Uterus (tissue), 4 donors: ENCODE data around the gene BOLA3. TPM values are rescaled to one million over a fixed set of nuclear protein-coding genes. Genes with fewer than 3 reads are reported as not detected.
"Not testable (repeated sequence)": the region's sequence is repeated elsewhere in the genome, so short reads cannot be mapped to it uniquely, and the experiment has no call there.

Experiments
- DNase-seq, 2 donors: peaks; one replicate each; pipeline ENCODE4 v3.0.0-alpha.2; 2019 to 2020
- H3K27ac ChIP-seq, 2 donors: fragments of 200-600 bp; sonication (generic); 1 replicate in 1 of 2; 2 replicates in 1 of 2; pipeline ENCODE4 v1.5.1; 2016 to 2018
- H3K27me3 ChIP-seq, 2 donors: fragments of 200-600 bp; sonication (generic); one replicate each; pipeline ENCODE4 v1.5.1; 2018 to 2019; ENCODE audit warnings: control low read depth in 1 of 2
- H3K36me3 ChIP-seq, 2 donors: fragments of 200-600 bp; sonication (generic); one replicate each; pipeline ENCODE4 v1.5.1; 2019; ENCODE audit warnings: control low read depth in 1 of 2
- H3K4me1 ChIP-seq, 2 donors: fragments of 200-600 bp; sonication (generic); one replicate each; pipeline ENCODE4 v1.5.1; 2018 to 2019; ENCODE audit warnings: control low read depth in 1 of 2
- H3K4me3 ChIP-seq, 2 donors: fragments of 200-600 bp; sonication (generic); 1 replicate in 1 of 2; 2 replicates in 1 of 2; pipeline ENCODE4 v1.5.1; 2018 to 2019; ENCODE audit warnings: mild to moderate bottlenecking in 1 of 2
- H3K9me3 ChIP-seq, 2 donors: fragments of 200-600 bp; sonication (generic); one replicate each; pipeline ENCODE4 v1.5.1; 2019; ENCODE audit warnings: control low read depth in 1 of 2
- CTCF ChIP-seq, 4 experiments: fragments of 200-600 bp in 2 of 4; fragments of 450-650 bp in 2 of 4; sonication (generic) in 2 of 4; IDR thresholded peaks; one replicate each; pipeline ENCODE4 v1.5.1; 2016 to 2019; ENCODE audit warnings: antibody characterized with exemption in 4 of 4, mild to moderate bottlenecking in 2 of 4, moderate library complexity in 1 of 4
- POLR2A ChIP-seq, 2 donors: fragments of 450-650 bp; IDR thresholded peaks; one replicate each; pipeline ENCODE4 v1.6.1; 2016; ENCODE audit warnings: antibody characterized with exemption in 2 of 2, mild to moderate bottlenecking in 1 of 2, moderate library complexity in 1 of 2
- intact Hi-C: fragments of 100-400 bp; cut with DNase I; formaldehyde crosslinking; loops from one replicate; pipeline ENCODE4 v1.15.1; 2023; ENCODE audit warnings: low total_unique reads
- total RNA-seq, 4 donors: library from RNA; depleted of rRNA in 3 of 4; stranded (reverse); fragments of >200 nt in 3 of 4; gene quantifications; one replicate each; pipeline versions ENCODE4 v1.1.0 to v1.2.4, GENCODE V29; 2014 to 2023
- donor health status: DM: yes; HTN: yes; CAD: no.

The BOLA3 gene
- total RNA-seq, 4 donors from 2014 or later = 9.1 to 54.4 (median 16.1) TPM

DNA sequence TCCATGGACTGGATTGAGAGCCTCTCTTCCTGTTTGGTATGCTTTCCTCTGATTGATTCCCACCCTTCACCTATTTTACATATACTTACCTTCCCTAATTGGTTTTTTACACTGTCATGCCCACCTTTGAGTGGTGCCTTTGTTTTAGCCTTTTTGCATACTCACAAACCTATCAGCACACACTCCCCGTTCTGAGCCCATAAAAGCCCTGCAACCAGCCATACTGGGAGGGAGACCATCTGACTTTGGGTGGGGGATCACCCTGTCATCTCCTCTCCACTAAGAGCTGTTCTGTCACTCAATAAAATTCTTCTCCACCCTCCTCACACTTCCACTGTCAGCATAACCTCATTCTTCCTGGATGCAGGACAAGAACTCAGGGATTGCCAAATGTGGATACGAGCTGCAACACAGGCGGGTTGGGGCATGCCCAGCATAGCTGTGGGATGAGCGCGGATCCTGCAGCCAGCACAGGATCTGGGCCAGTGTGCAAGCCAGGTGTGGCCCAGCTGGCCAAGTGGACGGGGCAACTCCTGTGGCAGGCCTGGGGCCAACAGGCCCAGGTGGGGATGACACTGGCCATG lies 40.4 kb upstream of the BOLA3 start:
- H3K27me3 ChIP-seq = no peaks in the 10 kb centered on the region
- no peaks in the 10 kb centered on the region for H3K4me1 ChIP-seq
- H3K4me3 ChIP-seq = no peak overlapping the region
- intact Hi-C loops = no loop called here
- no peaks in the 10 kb centered on the region for H3K36me3 ChIP-seq
- H3K9me3 ChIP-seq = no peaks in the 10 kb centered on the region
- DNase-seq = no peak
- no peak overlapping the region for H3K27ac ChIP-seq
- TF ChIP-seq POLR2A (IDR thresholded peaks at IDR 0.05) (no peak), CTCF (IDR thresholded peaks at IDR 0.05) (no peak)

- intact Hi-C loops, H3K36me3 ChIP-seq, H3K4me3 ChIP-seq, H3K9me3 ChIP-seq, H3K4me1 ChIP-seq, DNase-seq, H3K27ac ChIP-seq, H3K27me3 ChIP-seq: not testable (repeated sequence)
These were observed 39.0 kb upstream of the BOLA3 start for GRCh38 chr2:74186706-74187105.

DNA sequence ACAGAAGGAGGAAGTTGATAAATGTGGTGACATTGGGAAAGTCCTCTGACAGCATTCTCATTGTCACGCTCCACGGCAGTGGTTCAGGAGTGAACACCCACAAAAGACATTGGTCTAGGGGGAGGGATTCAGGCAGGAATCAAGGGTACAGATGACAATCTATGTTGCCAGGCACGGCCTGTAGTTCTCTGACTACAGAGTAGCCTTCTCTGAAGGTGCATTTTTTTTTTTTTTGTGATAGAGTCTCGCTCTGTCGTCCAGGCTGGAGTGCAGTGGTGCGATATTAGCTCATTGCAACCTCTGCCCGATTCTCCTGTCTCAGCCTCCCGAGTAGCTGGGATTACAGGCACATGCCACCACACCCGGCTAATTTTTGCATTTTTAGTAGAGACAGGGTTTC lies 38.3 kb upstream of the BOLA3 start:
- no peak for TF ChIP-seq POLR2A (IDR thresholded peaks at IDR 0.05)
- TF ChIP-seq CTCF (IDR thresholded peaks at IDR 0.05) = no peak
- DNase-seq = no peak
- intact Hi-C loops = no loop called here
- Histone ChIP-seq H3K9me3 (no peaks in the 10 kb centered on the region), H3K27me3 (no peaks in the 10 kb centered on the region), H3K4me3 (no peak overlapping the region), H3K4me1 (no peaks in the 10 kb centered on the region), H3K36me3 (no peaks in the 10 kb centered on the region), H3K27ac (no peak overlapping the region)

DNA sequence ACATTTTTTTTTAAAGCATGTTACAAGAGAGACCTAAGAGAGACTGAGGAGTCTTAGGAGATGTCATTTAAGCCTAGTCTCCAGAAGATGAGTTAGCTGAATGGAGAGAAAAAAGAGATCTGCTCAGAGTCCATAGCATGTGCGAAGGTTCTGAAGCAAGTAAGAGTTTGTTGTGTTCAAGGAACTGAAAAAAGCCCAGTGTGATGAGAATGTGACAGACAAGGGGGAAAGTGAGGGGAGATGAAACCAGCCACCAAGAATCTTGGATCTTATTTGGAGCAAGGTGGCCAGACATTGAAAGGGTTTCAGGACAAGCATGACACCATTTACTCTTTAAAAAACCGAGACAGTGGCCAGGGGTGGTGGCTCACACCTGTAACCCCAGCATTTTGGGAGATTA lies 36.2 kb upstream of the BOLA3 start:
- Histone ChIP-seq H3K4me1 (no peaks in the 10 kb centered on the region), H3K36me3 (no peaks in the 10 kb centered on the region), H3K27me3 (no peaks in the 10 kb centered on the region), H3K27ac (no peak overlapping the region), H3K4me3 (no peak overlapping the region), H3K9me3 (no peaks in the 10 kb centered on the region)
- no peak for DNase-seq
- TF ChIP-seq POLR2A (IDR thresholded peaks at IDR 0.05) (no peak), CTCF (IDR thresholded peaks at IDR 0.05) (no peak)
- intact Hi-C loops = no loop called here

DNA sequence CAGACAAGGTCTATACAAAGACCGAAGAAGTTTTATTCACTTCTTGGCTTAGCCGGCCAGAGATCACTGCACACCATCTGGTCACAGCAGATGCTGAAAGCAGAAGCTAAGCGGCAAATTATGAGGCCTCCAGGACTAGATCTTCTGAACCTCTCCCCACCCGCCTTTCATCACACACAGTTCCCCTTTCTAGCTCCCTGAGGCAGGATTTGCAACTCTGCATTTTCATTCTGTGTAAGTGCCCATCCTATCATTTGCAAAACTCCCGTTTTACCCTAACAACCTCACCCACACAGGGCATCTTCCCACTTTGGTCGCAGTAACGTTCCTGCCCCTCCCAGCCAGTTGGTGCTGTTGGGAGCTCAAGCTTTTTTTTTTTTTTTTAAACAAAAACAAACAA lies 34.0 kb upstream of the BOLA3 start:
- no peak for TF ChIP-seq POLR2A (IDR thresholded peaks at IDR 0.05)
- Histone ChIP-seq H3K4me1 (no peaks in the 10 kb centered on the region), H3K36me3 (no peaks in the 10 kb centered on the region), H3K27me3 (no peaks in the 10 kb centered on the region), H3K27ac (no peak overlapping the region), H3K4me3 (no peak overlapping the region), H3K9me3 (no peaks in the 10 kb centered on the region)
- intact Hi-C loops = no loop called here
- no peak for DNase-seq

DNA sequence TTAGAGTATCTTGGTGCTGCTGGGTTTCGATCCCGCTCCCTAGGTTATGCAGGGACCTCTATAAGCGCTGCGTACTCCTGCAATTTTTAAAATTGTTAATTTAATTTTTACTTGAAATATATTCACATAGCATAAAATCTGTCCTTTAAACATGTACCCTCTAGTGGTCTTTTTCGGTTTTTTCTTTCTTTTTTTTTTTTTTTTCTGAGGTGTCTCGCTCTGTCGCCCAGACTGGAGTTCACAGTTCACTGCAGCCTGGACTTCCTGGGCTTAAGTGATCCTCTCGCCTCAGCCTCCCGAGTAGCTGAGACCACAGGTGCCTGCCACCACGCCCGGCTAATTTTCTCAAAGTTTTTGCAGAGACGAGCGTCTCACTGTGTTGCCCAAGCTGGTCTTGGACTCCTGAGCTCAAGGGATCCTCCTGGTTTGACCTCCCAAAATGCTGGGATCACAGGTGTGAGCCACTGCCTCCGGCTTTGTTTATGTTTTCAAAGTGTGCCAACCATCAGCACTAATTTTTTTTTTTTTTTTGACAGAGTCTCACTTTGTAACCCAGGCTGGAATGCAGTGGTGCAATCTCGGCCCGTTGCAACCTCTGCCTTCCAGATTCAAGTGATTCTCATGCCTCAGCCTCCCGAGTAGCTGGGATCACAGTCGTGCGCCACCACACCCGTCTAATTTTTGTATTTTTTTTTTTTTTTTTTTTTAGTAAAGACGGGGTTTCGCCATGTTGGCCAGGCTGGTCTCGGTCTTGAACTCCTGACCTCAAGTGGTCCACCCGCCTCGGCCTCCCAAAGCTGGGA lies 31.6 kb upstream of the BOLA3 start:
- intact Hi-C loops = no loop called here
- peak overlapping the region; percentile 58 to 96 for H3K27ac ChIP-seq

More for the DNA sequence above, 31.6 kb upstream of the BOLA3 start:
- Histone ChIP-seq H3K27me3 (no peaks in the 10 kb centered on the region), H3K4me1 (peaks cover 0 to 5% of the 10 kb centered on the region in 2 donors), H3K4me3 (peak overlapping the region; percentile 74 to 87), H3K9me3 (no peaks in the 10 kb centered on the region), H3K36me3 (no peaks in the 10 kb centered on the region)
- TF ChIP-seq POLR2A (IDR thresholded peaks at IDR 0.05) (no peak), CTCF (IDR thresholded peaks at IDR 0.05) (peak in 2 of 4 experiments; percentile 3 to 44)
- DNase-seq = no peak
